Erythroblast (primary cell): ENCODE measurements around the gene SNX24.

Experiments used
- GATA1 ChIP-seq: IDR thresholded peaks from 2 replicates; pipeline ENCODE4 v1.6.1; 2011; ENCODE audit warnings: low read depth, mild to moderate bottlenecking, control low read depth, low read length, moderate library complexity
- POLR2A ChIP-seq: IDR thresholded peaks from 2 replicates; pipeline ENCODE4 v1.6.1; 2011; ENCODE audit warnings: mild to moderate bottlenecking, low read length

DNA sequence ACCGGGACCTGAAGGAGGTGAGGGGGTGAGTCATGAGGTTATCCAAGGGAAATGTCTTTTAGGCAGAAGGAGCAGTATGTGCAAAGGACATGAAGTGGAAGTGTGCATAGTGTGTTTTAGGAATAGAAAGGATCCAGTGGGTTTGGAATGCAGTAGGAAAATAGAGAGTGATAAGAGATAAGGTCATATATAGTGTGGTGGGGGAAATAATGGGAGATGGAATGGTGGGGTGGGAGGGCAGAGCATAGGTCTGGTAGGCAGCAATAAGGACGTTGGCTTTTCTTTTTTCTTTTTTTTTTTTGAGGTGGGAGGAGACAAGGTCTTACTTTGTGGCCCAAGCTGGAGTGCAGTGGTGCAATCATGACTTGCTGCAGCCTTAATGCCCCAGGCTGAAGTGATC, 17.8 kb downstream of the SNX24 start:
- no peak for TF ChIP-seq POLR2A
- no peak for TF ChIP-seq GATA1
